Liver (tissue), 9 donors: Measurements from ENCODE around the gene CSF1. TPM values are rescaled to one million over a fixed set of nuclear protein-coding genes. Genes with fewer than 3 reads are reported as not detected.
"Not testable (repeated sequence)": the region's sequence is repeated elsewhere in the genome, so short reads cannot be mapped to it uniquely, and the experiment has no call there.

ENCODE experiments used
- DNase-seq: peaks from one replicate; pipeline ENCODE4 v3.0.0-alpha.2; 2017; ENCODE audit warnings: low spot score
- H3K27ac ChIP-seq, 2 donors: one replicate each; pipeline ENCODE4 v1.7.0; 2013; ENCODE audit warnings: inconsistent platforms in 2 of 2, low read length in 2 of 2, control low read depth in 1 of 2, low read depth in 1 of 2, mild to moderate bottlenecking in 1 of 2
- H3K27me3 ChIP-seq, 4 donors: one replicate each; pipeline versions ENCODE4 v1.6.1 to v1.7.0; 2013; ENCODE audit warnings: low read length in 3 of 4, inconsistent platforms in 1 of 4, mild to moderate bottlenecking in 1 of 4, moderate library complexity in 1 of 4; ENCODE audit not compliant: control insufficient read depth in 4 of 4, insufficient read depth in 4 of 4
- H3K36me3 ChIP-seq, 4 donors: one replicate each; pipeline versions ENCODE4 v1.6.1 to v1.7.0; 2013; ENCODE audit warnings: low read length in 3 of 4, mild to moderate bottlenecking in 3 of 4, low read depth in 1 of 4, moderate library complexity in 1 of 4; ENCODE audit not compliant: control insufficient read depth in 4 of 4, insufficient read depth in 3 of 4
- H3K4me1 ChIP-seq, 4 donors: one replicate each; pipeline versions ENCODE4 v1.6.1 to v1.7.0; 2013; ENCODE audit warnings: low read length in 3 of 4, mild to moderate bottlenecking in 3 of 4, moderate library complexity in 1 of 4; ENCODE audit not compliant: control insufficient read depth in 4 of 4, insufficient read depth in 4 of 4
- H3K4me3 ChIP-seq, 3 donors: one replicate each; pipeline versions ENCODE4 v1.6.1 to v1.7.0; 2013; ENCODE audit warnings: low read length in 3 of 3, control low read depth in 1 of 3, low read depth in 1 of 3, mild to moderate bottlenecking in 1 of 3
- H3K9ac ChIP-seq, 2 donors: one replicate each; pipeline ENCODE4 v1.7.0; 2013; ENCODE audit warnings: low read length in 2 of 2, mild to moderate bottlenecking in 2 of 2, moderate library complexity in 2 of 2, control low read depth in 1 of 2, low read depth in 1 of 2
- H3K9me3 ChIP-seq, 4 donors: one replicate each; pipeline versions ENCODE4 v1.6.1 to v1.7.0; 2013; ENCODE audit warnings: low read length in 3 of 4; ENCODE audit not compliant: control insufficient read depth in 4 of 4
- EGR1 ChIP-seq, 2 donors: IDR thresholded peaks; 2 replicates each; pipeline ENCODE4 v1.6.1; 2016 to 2018; ENCODE audit warnings: antibody characterized with exemption in 2 of 2, low read depth in 2 of 2
- FOXA1 ChIP-seq: IDR thresholded peaks from 2 replicates; pipeline ENCODE4 v1.6.1; 2016; ENCODE audit warnings: antibody characterized with exemption
- FOXA2 ChIP-seq: IDR thresholded peaks from 2 replicates; pipeline ENCODE4 v1.6.1; 2016; ENCODE audit warnings: antibody characterized with exemption
- GABPA ChIP-seq, 2 donors: IDR thresholded peaks in 1 of 2; conservative IDR thresholded peaks in 1 of 2; 2 replicates each; pipeline ENCODE4 v1.6.1; 2016; ENCODE audit warnings: antibody characterized with exemption in 2 of 2, mild to moderate bottlenecking in 1 of 2, moderate library complexity in 1 of 2
- HNF4A ChIP-seq, 2 donors: conservative IDR thresholded peaks; 2 replicates each; pipeline ENCODE4 v1.6.1; 2016; ENCODE audit warnings: antibody characterized with exemption in 2 of 2, mild to moderate bottlenecking in 2 of 2
- JUND ChIP-seq, 2 donors: IDR thresholded peaks; 2 replicates each; pipeline ENCODE4 v1.6.1; 2016; ENCODE audit warnings: antibody characterized with exemption in 2 of 2
- NR2F2 ChIP-seq: IDR thresholded peaks from 2 replicates; pipeline ENCODE4 v1.6.1; 2016; ENCODE audit warnings: antibody characterized with exemption
- RAD21 ChIP-seq, 2 donors: IDR thresholded peaks; 2 replicates each; pipeline ENCODE4 v1.6.1; 2016; ENCODE audit warnings: antibody characterized with exemption in 2 of 2, mild to moderate bottlenecking in 2 of 2
- RXRA ChIP-seq, 2 donors: IDR thresholded peaks; 2 replicates each; pipeline ENCODE4 v1.6.1; 2017 to 2018; ENCODE audit warnings: antibody characterized with exemption in 2 of 2, mild to moderate bottlenecking in 1 of 2
- SP1 ChIP-seq: IDR thresholded peaks from 2 replicates; pipeline ENCODE4 v1.6.1; 2018; ENCODE audit warnings: antibody characterized with exemption, mild to moderate bottlenecking
- TAF1 ChIP-seq: conservative IDR thresholded peaks from 2 replicates; pipeline ENCODE4 v1.6.1; 2016; ENCODE audit warnings: antibody characterized with exemption, mild to moderate bottlenecking
- WGBS: extraction: QIAGEN DNeasy Blood & Tissue Kit; methylation state at CpG from one replicate; pipeline ENCODE4 v1.1.7; 2013; 5-methylcytosine and 5-hydroxymethylcytosine counted together
- polyA plus RNA-seq, 2 donors: library from polyadenylated mRNA; stranded (reverse) in 1 of 2; unstranded in 1 of 2; fragments of 200-250 nt in 1 of 2; fragments of >200 nt in 1 of 2; fragmentation: Nextera tagmentation in 1 of 2; extraction: Ambion mirVana in 1 of 2; gene quantifications; one replicate each; pipeline versions ENCODE4 v1.2.1 to v1.2.3, GENCODE V29; 2013 to 2015
- total RNA-seq, 2 donors: library from RNA; depleted of rRNA; stranded (reverse); fragments of >200 nt; gene quantifications; one replicate each; pipeline ENCODE4 v1.2.3, GENCODE V29; 2014
- TF ChIP-seq, protein P1 (sequence below): IDR thresholded peaks from 2 replicates; pipeline ENCODE4 v1.6.1; 2016; ENCODE audit warnings: antibody characterized with exemption
- TF ChIP-seq, protein P2 (sequence below): IDR thresholded peaks from 2 replicates; pipeline ENCODE4 v1.6.1; 2016; ENCODE audit warnings: antibody characterized with exemption
- TF ChIP-seq, protein P3 (sequence below): fragments of 150-350 bp; IDR thresholded peaks from 2 replicates; pipeline ENCODE4 v1.5.1; 2017; ENCODE audit warnings: improper control_type of control experiment, low read depth, low read length; ENCODE audit not compliant: missing input control
- TF ChIP-seq, protein P4 (sequence below): IDR thresholded peaks from 2 replicates; pipeline ENCODE4 v1.6.1; 2016; ENCODE audit warnings: antibody characterized with exemption
- TF ChIP-seq, protein P5 (sequence below): IDR thresholded peaks from 2 replicates; pipeline ENCODE4 v1.6.1; 2016; ENCODE audit warnings: antibody characterized with exemption, mild to moderate bottlenecking
- donor health status: healthy.
- donor health status: healthy.
- donor health status: healthy.
- donor health status: healthy.
- donor health status: healthy.

CSF1 gene
- total and polyA plus RNA-seq, 4 donors = 6.3 to 15.2 (median 11.3) TPM

DNA sequence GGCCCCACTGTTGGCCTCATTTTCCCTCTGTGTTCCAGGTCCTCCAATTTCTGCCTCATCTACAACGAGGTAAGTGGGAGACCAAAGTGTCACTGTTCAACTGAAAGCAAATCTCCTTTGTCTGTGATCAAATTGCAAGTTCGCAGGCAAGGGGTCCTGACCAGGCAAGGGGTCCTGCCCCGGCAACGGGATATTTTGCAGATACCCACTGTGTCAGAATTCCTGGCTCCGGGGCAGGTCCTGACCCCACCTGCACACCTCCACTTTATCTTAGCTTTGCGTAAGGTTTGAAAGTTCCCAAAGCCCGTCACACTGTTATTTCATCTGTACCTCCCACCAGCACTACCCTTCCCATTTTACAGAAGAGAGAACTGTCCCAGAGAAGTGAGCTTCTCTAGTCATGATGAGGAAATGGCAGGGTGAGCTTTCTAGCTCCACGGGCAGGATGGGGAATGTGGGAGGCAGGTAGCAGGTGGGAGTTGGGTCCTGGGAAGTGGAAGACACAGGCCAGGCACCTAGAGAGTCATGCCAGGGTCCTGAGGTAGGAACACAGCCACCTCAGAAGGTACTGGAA lies 32.0 kb upstream of the CSF1 start:
- TF ChIP-seq, protein P1, sequence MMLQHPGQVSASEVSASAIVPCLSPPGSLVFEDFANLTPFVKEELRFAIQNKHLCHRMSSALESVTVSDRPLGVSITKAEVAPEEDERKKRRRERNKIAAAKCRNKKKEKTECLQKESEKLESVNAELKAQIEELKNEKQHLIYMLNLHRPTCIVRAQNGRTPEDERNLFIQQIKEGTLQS = no peak
- TF ChIP-seq, protein P2, sequence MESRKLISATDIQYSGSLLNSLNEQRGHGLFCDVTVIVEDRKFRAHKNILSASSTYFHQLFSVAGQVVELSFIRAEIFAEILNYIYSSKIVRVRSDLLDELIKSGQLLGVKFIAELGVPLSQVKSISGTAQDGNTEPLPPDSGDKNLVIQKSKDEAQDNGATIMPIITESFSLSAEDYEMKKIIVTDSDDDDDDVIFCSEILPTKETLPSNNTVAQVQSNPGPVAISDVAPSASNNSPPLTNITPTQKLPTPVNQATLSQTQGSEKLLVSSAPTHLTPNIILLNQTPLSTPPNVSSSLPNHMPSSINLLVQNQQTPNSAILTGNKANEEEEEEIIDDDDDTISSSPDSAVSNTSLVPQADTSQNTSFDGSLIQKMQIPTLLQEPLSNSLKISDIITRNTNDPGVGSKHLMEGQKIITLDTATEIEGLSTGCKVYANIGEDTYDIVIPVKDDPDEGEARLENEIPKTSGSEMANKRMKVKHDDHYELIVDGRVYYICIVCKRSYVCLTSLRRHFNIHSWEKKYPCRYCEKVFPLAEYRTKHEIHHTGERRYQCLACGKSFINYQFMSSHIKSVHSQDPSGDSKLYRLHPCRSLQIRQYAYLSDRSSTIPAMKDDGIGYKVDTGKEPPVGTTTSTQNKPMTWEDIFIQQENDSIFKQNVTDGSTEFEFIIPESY = no peak
- TF ChIP-seq, protein P3, sequence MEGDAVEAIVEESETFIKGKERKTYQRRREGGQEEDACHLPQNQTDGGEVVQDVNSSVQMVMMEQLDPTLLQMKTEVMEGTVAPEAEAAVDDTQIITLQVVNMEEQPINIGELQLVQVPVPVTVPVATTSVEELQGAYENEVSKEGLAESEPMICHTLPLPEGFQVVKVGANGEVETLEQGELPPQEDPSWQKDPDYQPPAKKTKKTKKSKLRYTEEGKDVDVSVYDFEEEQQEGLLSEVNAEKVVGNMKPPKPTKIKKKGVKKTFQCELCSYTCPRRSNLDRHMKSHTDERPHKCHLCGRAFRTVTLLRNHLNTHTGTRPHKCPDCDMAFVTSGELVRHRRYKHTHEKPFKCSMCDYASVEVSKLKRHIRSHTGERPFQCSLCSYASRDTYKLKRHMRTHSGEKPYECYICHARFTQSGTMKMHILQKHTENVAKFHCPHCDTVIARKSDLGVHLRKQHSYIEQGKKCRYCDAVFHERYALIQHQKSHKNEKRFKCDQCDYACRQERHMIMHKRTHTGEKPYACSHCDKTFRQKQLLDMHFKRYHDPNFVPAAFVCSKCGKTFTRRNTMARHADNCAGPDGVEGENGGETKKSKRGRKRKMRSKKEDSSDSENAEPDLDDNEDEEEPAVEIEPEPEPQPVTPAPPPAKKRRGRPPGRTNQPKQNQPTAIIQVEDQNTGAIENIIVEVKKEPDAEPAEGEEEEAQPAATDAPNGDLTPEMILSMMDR = no peak
- TF ChIP-seq FOXA1 = no peak
- TF ChIP-seq RAD21 (IDR thresholded peaks at IDR 0.05) = no peak
- TF ChIP-seq EGR1 (IDR thresholded peaks at IDR 0.05; ENCODE audit: low read depth in 2 of 2) = no peak
- TF ChIP-seq RXRA (IDR thresholded peaks at IDR 0.05) = no peak
- TF ChIP-seq HNF4A (conservative IDR thresholded peaks at IDR 0.05) = no peak
- TF ChIP-seq JUND (IDR thresholded peaks at IDR 0.05) = no peak
- no peak for TF ChIP-seq GABPA (IDR thresholded peaks at IDR 0.05 in 1 of 2, conservative IDR thresholded peaks at IDR 0.05 in 1 of 2)
- no peak for TF ChIP-seq TAF1
- TF ChIP-seq, protein P4, sequence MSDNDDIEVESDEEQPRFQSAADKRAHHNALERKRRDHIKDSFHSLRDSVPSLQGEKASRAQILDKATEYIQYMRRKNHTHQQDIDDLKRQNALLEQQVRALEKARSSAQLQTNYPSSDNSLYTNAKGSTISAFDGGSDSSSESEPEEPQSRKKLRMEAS = no peak
- no peak overlapping the region for H3K27ac ChIP-seq
- no peak overlapping the region for H3K4me3 ChIP-seq
- H3K9me3 ChIP-seq = no peaks in the 10 kb centered on the region
- H3K9ac ChIP-seq = no peak overlapping the region
- H3K27me3 ChIP-seq = no peaks in the 10 kb centered on the region
- no peaks in the 10 kb centered on the region for H3K36me3 ChIP-seq
- DNase-seq = no peak
- H3K4me1 ChIP-seq = peaks cover 4 to 11% (median 6%) of the 10 kb centered on the region in 4 donors
- 91% methylated on average over 8 of the region's 8 CpGs for WGBS

DNA sequence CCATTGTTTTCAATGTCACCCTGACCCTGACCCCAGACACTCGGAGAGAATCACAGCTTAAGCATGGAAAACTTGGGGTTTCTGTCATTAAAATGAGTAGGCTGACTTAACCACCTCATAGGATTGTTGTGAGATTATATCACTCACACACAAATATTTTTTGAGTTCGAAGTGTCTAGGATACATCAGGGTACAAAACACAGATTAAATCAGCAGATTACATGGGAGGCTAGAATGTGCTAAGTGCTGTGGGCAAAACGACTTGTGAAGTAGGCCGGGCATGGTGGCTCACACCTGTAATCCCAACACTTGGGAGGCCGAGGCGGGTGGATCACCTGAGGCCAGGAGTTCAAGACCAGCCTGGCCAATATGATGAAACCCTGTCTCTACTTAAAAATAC lies 31.3 kb upstream of the CSF1 start:
- H3K27ac ChIP-seq, DNase-seq, H3K4me3 ChIP-seq, H3K9me3 ChIP-seq, H3K36me3 ChIP-seq, H3K9ac ChIP-seq, H3K27me3 ChIP-seq: not testable (repeated sequence)
- H3K4me1 ChIP-seq = peaks cover 4 to 11% (median 6%) of the 10 kb centered on the region in 4 donors
- WGBS = 91% methylated on average over 6 of the region's 6 CpGs

DNA sequence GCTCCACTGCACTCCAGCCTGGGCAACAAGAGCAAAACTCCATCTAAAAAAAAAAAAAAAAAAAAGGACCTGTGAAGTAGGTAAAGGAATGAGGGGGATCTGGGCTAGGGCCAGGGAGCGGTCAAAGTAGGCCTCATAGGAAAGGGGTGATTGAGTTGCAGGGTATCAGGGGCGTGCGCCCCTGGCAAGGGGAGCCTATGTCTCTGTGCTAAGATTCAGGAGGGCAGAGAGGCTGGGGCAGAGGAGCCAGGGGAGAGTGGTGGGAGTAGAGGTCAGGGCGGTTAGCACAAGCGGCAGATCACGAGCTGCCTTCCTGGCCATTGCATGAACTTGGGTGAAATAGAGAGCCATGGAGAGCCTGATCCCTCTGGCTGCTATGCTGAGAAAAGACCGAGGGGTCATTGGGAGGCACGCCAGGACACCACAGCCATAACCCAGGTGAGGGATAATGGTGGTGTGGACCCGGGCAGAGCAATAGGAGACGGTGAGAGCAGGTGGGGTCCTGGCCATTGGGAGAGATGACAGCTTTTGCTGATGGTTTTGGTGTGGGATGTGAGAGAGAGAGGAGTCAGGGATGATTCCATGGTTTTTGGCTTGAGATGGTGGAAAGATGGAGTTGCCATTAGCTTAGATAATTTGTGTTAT lies 30.6 kb upstream of the CSF1 start:
- DNase-seq = no peak
- Histone ChIP-seq H3K4me1 (peaks cover 4 to 11% (median 6%) of the 10 kb centered on the region in 4 donors), H3K27me3 (no peaks in the 10 kb centered on the region), H3K27ac (no peak overlapping the region), H3K9ac (no peak overlapping the region), H3K36me3 (no peaks in the 10 kb centered on the region), H3K4me3 (no peak overlapping the region), H3K9me3 (no peaks in the 10 kb centered on the region)
- WGBS = 97% methylated on average over 10 of the region's 10 CpGs
- TF ChIP-seq NR2F2 = no peak
- TF ChIP-seq, protein P3 = no peak
- TF ChIP-seq, protein P4 = no peak
- no peak for TF ChIP-seq FOXA2
- no peak for TF ChIP-seq SP1
- TF ChIP-seq RXRA (IDR thresholded peaks at IDR 0.05) = no peak
- no peak for TF ChIP-seq TAF1
- TF ChIP-seq GABPA (IDR thresholded peaks at IDR 0.05 in 1 of 2, conservative IDR thresholded peaks at IDR 0.05 in 1 of 2) = no peak
- TF ChIP-seq, protein P5, sequence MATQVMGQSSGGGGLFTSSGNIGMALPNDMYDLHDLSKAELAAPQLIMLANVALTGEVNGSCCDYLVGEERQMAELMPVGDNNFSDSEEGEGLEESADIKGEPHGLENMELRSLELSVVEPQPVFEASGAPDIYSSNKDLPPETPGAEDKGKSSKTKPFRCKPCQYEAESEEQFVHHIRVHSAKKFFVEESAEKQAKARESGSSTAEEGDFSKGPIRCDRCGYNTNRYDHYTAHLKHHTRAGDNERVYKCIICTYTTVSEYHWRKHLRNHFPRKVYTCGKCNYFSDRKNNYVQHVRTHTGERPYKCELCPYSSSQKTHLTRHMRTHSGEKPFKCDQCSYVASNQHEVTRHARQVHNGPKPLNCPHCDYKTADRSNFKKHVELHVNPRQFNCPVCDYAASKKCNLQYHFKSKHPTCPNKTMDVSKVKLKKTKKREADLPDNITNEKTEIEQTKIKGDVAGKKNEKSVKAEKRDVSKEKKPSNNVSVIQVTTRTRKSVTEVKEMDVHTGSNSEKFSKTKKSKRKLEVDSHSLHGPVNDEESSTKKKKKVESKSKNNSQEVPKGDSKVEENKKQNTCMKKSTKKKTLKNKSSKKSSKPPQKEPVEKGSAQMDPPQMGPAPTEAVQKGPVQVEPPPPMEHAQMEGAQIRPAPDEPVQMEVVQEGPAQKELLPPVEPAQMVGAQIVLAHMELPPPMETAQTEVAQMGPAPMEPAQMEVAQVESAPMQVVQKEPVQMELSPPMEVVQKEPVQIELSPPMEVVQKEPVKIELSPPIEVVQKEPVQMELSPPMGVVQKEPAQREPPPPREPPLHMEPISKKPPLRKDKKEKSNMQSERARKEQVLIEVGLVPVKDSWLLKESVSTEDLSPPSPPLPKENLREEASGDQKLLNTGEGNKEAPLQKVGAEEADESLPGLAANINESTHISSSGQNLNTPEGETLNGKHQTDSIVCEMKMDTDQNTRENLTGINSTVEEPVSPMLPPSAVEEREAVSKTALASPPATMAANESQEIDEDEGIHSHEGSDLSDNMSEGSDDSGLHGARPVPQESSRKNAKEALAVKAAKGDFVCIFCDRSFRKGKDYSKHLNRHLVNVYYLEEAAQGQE = no peak
